ENCODE results near the gene DIS3L2. TPM values are rescaled to one million over a fixed set of nuclear protein-coding genes. Genes with fewer than 3 reads are reported as not detected.
A peak's percentile ranks its signal among the peaks of the same experiment; 100 is the strongest.
"Not testable (repeated sequence)": the region's sequence is repeated elsewhere in the genome, so short reads cannot be mapped to it uniquely, and the experiment has no call there.

The DIS3L2 gene
- total RNA-seq, 2 experiments from 2014 or later: 39.8 to 39.9 TPM

GRCh38 chr2:232321817-232322559 is 360.5 kb downstream of the DIS3L2 start:
- Mint-ChIP-seq H3K4me1 (peaks cover 47% of the 10 kb centered on the region), H3K36me3 (peaks cover 4% of the 10 kb centered on the region), H3K27ac (peak overlapping the region; percentile 97), H3K4me3 (peak overlapping the region; percentile 83), H3K9me3 (no peaks in the 10 kb centered on the region), H3K27me3 (no peaks in the 10 kb centered on the region)
- ATAC-seq (ENCODE audit: low read depth) (peak; percentile 8), DNase-seq (no peak)
- POLR2A ChIA-PET: interaction anchor here (0.6 to 4.9 kb wide), 5 partner anchors 11 to 395 kb away, joined by 3 to 53 read pairs (median 5); partner anchors contain the start of gene NPPC

GRCh38 chr2:232322560-232323327 is 361.2 kb downstream of the DIS3L2 start:
- H3K4me1 Mint-ChIP-seq: peaks cover 45% of the 10 kb centered on the region
- POLR2A ChIA-PET: interaction anchor here (0.6 to 4.9 kb wide), 5 partner anchors 12 to 396 kb away, joined by 3 to 53 read pairs (median 5); partner anchors contain the start of gene NPPC
- H3K36me3 Mint-ChIP-seq: peaks cover 4% of the 10 kb centered on the region
- H3K27me3 Mint-ChIP-seq: no peaks in the 10 kb centered on the region
- no peak for ATAC-seq (ENCODE audit: low read depth)
- H3K4me3 Mint-ChIP-seq: peak overlapping the region; percentile 83
- peak overlapping the region; percentile 97 for H3K27ac Mint-ChIP-seq
- DNase-seq: peak; percentile 41
- no peaks in the 10 kb centered on the region for H3K9me3 Mint-ChIP-seq

DNA sequence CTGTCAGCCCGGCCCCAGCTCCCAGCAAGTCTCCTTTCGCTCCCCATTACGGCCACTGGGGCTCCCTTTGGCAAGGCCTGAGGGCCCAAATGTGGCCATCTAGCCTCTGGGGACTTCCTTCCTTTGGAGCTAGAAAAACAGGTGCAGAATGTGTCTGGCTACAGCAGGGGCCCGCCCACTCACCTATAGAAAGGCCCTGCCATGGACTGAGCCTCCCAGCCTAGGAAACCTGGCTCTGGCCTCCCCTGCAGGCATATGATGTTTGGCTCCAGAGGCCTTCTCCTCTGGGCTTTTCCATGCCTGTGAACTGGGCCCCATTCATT is 361.8 kb downstream of the DIS3L2 start:
- POLR2A ChIA-PET: interaction anchor here (0.9 to 4.9 kb wide), 2 partner anchors 25 to 397 kb away, joined by 3 to 20 read pairs; partner anchors contain the start of gene NPPC
- Mint-ChIP-seq H3K4me1 (peaks cover 40% of the 10 kb centered on the region), H3K9me3 (no peaks in the 10 kb centered on the region), H3K4me3 (no peak overlapping the region), H3K36me3 (peaks cover 2% of the 10 kb centered on the region), H3K27ac (peak overlapping the region; percentile 63), H3K27me3 (no peaks in the 10 kb centered on the region)
- ATAC-seq (ENCODE audit: low read depth) (no peak), DNase-seq (no peak)

DNA sequence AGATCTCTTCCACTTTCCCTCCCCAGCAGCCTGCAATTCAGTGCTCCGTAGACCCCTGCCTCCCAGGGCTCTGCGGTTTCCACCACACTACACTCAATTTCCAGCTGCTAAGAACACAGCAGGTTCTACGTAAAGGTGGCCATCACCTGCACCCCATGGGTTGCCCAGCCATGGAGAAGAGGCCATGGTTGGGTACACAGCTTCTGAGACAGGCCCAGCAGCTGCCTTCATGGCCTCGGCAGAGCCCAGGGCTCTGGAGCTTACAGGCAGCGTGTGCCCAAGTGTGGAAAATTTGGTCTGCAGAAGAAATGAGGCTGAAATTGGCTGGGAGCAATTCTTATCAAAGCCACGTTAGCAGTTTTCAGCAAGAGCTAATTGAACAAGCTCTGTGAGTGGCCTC is 362.5 kb downstream of the DIS3L2 start:
- ATAC-seq (ENCODE audit: low read depth); H3K27me3 Mint-ChIP-seq; POLR2A ChIA-PET; H3K36me3 Mint-ChIP-seq; H3K9me3 Mint-ChIP-seq; H3K4me3 Mint-ChIP-seq: not testable (repeated sequence)
- H3K27ac Mint-ChIP-seq: peak overlapping the region; percentile 81
- peaks cover 35% of the 10 kb centered on the region for H3K4me1 Mint-ChIP-seq
- DNase-seq: peak; percentile 22

- H3K4me1 Mint-ChIP-seq: peaks cover 32% of the 10 kb centered on the region
- H3K27me3 Mint-ChIP-seq: no peaks in the 10 kb centered on the region
- DNase-seq: peak; percentile 23
- H3K9me3 Mint-ChIP-seq: no peaks in the 10 kb centered on the region
- POLR2A ChIA-PET: no interaction called here
- no peak for ATAC-seq (ENCODE audit: low read depth)
- peaks cover under 1% of the 10 kb centered on the region for H3K36me3 Mint-ChIP-seq
- no peak overlapping the region for H3K27ac Mint-ChIP-seq
- H3K4me3 Mint-ChIP-seq: no peak overlapping the region
These were observed 363.3 kb downstream of the DIS3L2 start for GRCh38 chr2:232324778-232325177.

DNA sequence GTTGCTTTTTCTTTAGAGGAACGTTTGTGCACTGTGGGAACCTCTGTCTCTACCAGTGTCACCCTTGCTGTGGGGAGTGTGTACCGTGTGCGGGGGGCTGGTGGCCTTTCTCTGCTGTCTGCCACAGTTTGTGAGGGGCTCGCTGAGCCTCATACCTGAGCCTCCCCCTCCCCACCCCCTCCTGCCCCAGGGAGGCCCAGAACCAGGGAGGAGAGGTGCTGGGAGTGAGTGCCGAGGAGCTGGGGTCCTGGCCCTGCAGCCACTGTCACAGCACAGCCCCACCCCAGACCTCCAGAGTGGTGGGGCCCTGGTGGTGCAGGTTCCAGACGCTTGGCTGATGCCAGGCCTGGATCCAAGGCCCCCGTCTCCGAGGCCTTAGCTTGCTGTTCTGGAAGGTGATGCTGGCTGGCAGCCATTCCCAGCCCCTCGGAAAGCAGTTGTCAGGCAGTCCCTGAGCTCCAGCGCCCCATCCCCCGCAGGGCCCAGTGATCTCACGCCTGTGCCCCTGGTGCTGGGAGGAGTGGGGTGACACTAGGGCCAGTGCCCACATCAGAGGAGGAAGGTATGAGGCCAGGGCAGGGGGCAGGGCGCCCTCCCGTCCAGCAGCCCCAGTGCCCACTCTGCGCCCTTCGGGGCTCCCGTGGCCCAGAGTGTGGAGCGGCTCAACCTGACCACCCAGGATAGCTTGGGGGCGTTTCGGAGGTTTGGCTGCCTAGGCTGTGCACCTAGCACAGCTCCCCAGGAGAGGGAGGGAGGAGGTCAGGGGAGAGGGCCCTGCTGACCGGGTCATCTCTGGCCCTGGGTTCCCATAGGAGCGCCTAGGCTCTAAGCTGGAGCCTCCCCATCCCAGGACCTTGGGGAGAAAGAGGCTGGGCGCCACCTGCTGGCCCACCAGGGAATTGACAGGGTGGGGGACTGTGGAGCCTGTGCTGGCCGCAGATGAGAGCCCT is 364.1 kb downstream of the DIS3L2 start:
- H3K27ac Mint-ChIP-seq: no peak overlapping the region
- no peaks in the 10 kb centered on the region for H3K36me3 Mint-ChIP-seq
- no peaks in the 10 kb centered on the region for H3K27me3 Mint-ChIP-seq
- peaks cover 26% of the 10 kb centered on the region for H3K4me1 Mint-ChIP-seq
- POLR2A ChIA-PET: interaction anchor here (1.0 to 1.6 kb wide), 2 partner anchors 10 to 15 kb away, joined by 3 to 4 read pairs; no protein-coding TSS in a partner anchor
- H3K4me3 Mint-ChIP-seq: no peak overlapping the region
- DNase-seq (peak; percentile 76), ATAC-seq (ENCODE audit: low read depth) (no peak)
- no peaks in the 10 kb centered on the region for H3K9me3 Mint-ChIP-seq

- Mint-ChIP-seq H3K4me1 (peaks cover 18% of the 10 kb centered on the region), H3K27ac (peak overlapping the region; percentile 48)
- not testable (repeated sequence) for ATAC-seq (ENCODE audit: low read depth); H3K27me3 Mint-ChIP-seq; H3K9me3 Mint-ChIP-seq; H3K4me3 Mint-ChIP-seq; H3K36me3 Mint-ChIP-seq
- POLR2A ChIA-PET: interaction anchor here (1.0 to 1.6 kb wide), 2 partner anchors 11 to 16 kb away, joined by 3 to 4 read pairs; no protein-coding TSS in a partner anchor
- peak; percentile 36 for DNase-seq
These were observed 365.0 kb downstream of the DIS3L2 start for GRCh38 chr2:232326274-232327104.

DNA sequence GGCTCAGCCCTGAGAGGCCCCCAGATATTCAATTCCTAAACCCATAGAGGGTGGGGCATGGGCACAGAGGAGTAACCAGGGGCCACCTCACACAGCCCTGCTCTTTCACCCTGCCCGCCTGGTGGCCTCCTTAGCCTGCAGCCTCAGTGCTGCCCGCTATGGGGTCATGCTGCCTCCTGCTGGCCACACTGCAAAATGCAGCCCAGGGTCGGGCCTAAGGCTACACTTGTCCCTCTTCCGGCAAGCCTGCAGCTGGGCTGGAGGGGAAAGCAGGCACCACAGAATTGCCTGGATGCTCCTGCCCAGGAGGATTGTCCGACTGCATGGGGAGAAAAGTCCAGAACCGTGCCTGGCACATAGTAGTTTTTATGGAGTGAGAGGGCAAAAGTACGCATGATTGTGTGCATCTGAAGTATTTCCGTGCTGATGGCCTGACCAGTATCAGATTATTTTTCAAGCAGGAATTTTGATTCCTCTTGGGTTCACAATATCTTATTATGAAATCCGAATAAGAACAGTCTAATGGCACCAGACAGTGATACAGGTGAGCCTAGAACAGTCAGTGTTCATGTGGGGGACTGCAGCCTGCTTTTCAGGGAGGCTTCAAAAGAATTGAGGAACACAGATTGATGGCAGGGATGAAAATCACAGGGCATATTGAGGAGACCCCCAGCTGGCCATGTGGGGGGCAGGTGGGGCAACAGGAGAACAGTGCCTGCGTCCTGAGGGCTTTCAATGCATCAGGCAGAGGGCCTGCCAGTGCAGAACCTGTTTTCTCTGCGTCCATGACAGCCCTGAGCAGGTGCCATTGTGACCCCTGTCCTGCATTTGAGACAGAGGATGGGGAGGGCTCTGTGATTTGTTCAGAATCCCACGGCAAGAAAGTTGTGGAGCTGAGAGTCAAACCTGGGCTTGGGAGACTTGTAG is 365.9 kb downstream of the DIS3L2 start:
- H3K27me3 Mint-ChIP-seq: no peaks in the 10 kb centered on the region
- no peaks in the 10 kb centered on the region for H3K36me3 Mint-ChIP-seq
- H3K9me3 Mint-ChIP-seq: no peaks in the 10 kb centered on the region
- H3K27ac Mint-ChIP-seq: no peak overlapping the region
- no peak overlapping the region for H3K4me3 Mint-ChIP-seq
- peaks cover 11% of the 10 kb centered on the region for H3K4me1 Mint-ChIP-seq
- ATAC-seq (ENCODE audit: low read depth) (peak; percentile 79), DNase-seq (peak; percentile 93)
- POLR2A ChIA-PET: interaction anchor here (1.6 kb wide), 1 partner anchor 17 kb away, joined by 4 read pairs; no protein-coding TSS in a partner anchor

DNA sequence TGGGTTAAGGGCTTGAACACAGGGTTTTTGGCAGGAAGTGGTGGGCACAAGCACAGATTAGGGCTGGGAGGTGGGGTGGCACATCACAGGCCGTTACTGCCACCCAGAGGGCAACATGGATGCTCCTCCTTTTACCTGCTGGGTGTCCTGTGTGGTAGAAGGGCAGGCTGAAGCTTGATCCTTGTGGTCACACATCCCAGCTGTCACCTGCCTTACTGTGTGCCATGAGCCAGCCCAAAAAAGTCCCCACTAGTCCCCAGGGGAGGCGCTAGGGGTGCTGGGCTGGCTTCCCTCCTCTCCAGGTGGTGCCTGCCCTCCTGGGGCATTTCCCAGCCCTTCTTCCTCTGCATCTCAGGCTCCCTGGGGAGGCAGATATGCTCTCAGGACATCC is 366.5 kb downstream of the DIS3L2 start:
- ATAC-seq (ENCODE audit: low read depth) (peak; percentile 11), DNase-seq (no peak)
- H3K4me1 Mint-ChIP-seq: peaks cover 5% of the 10 kb centered on the region
- no peaks in the 10 kb centered on the region for H3K27me3 Mint-ChIP-seq
- H3K9me3 Mint-ChIP-seq: no peaks in the 10 kb centered on the region
- POLR2A ChIA-PET: no interaction called here
- H3K36me3 Mint-ChIP-seq: no peaks in the 10 kb centered on the region
- no peak overlapping the region for H3K27ac Mint-ChIP-seq
- H3K4me3 Mint-ChIP-seq: no peak overlapping the region

- H3K4me3 Mint-ChIP-seq: no peak overlapping the region
- no peaks in the 10 kb centered on the region for H3K36me3 Mint-ChIP-seq
- no peaks in the 10 kb centered on the region for H3K9me3 Mint-ChIP-seq
- H3K27me3 Mint-ChIP-seq: no peaks in the 10 kb centered on the region
- H3K27ac Mint-ChIP-seq: no peak overlapping the region
- ATAC-seq (ENCODE audit: low read depth): no peak
- peaks cover 5% of the 10 kb centered on the region for H3K4me1 Mint-ChIP-seq
- POLR2A ChIA-PET: no interaction called here
- DNase-seq: peak; percentile 31
These were observed 367.3 kb downstream of the DIS3L2 start for GRCh38 chr2:232328516-232329460.

GRCh38 chr2:232329716-232330067 is 368.2 kb downstream of the DIS3L2 start:
- DNase-seq (no peak), ATAC-seq (ENCODE audit: low read depth) (no peak)
- Mint-ChIP-seq H3K9me3 (no peaks in the 10 kb centered on the region), H3K27me3 (no peaks in the 10 kb centered on the region), H3K36me3 (no peaks in the 10 kb centered on the region), H3K27ac (no peak overlapping the region), H3K4me1 (peaks cover 3% of the 10 kb centered on the region), H3K4me3 (no peak overlapping the region)
- POLR2A ChIA-PET: no interaction called here

Data from activated naive CD8-positive, alpha-beta T cell treated with anti-CD3 and anti-CD28 coated beads, Interleukin-2, amount 10 ng/mL, durations not matched to agents 7 days and 5 days (primary cell).